Panc1 (cell line): ENCODE results near the gene GRK2. TPM values are rescaled to one million over a fixed set of nuclear protein-coding genes. Genes with fewer than 3 reads are reported as not detected.
A peak's percentile ranks its signal among the peaks of the same experiment; 100 is the strongest.

ENCODE experiments used
- ATAC-seq: fragments of 200-7000 bp; cut with Tn5 transposase; 2 replicates; pipeline ENCODE4 v1.9.1; 2020; ENCODE audit warnings: mild to moderate bottlenecking, moderate library complexity
- BruUV-seq: library from RNA; stranded (reverse); fragments of 400-500 nt; replicated peaks from 2 replicates; lab custom pipeline; 2021; lab: Mats Ljungman, UMichigan
- CTCF ChIA-PET: fragments of 300-600 bp; sonication (Branson Sonifier 250); formaldehyde crosslinking; loops from one replicate; lab custom pipeline; 2022; ENCODE audit warnings: antibody characterized with exemption; lab: Charles Lee
- POLR2A ChIA-PET: fragments of 300-600 bp; sonication (Branson Sonifier 250); formaldehyde crosslinking; loops from one replicate; lab custom pipeline; 2022; ENCODE audit warnings: antibody characterized with exemption; lab: Charles Lee
- DNase-seq: peaks from one replicate; pipeline ENCODE4 v3.0.0-alpha.2; 2010; ENCODE audit warnings: low read depth, low spot score
- H3K27ac ChIP-seq: 2 replicates; pipeline ENCODE4 v1.5.1; 2011; ENCODE audit warnings: mild to moderate bottlenecking, low read length, inconsistent platforms
- H3K27me3 ChIP-seq: fragments of 200-500 bp; sonication (Bioruptor generic); 2 replicates; pipeline ENCODE4 v1.6.0; 2014; ENCODE audit warnings: low read length, inconsistent platforms; ENCODE audit not compliant: control insufficient read depth, insufficient read depth
- H3K36me3 ChIP-seq: fragments of 200-500 bp; sonication (Bioruptor generic); 2 replicates; pipeline ENCODE4 v1.5.1; 2014; ENCODE audit warnings: inconsistent platforms, mild to moderate bottlenecking, low read length, moderate library complexity; ENCODE audit not compliant: control insufficient read depth, insufficient read depth
- H3K4me1 ChIP-seq: 2 replicates; pipeline ENCODE4 v1.5.1; 2011; ENCODE audit warnings: inconsistent platforms, mild to moderate bottlenecking, low read length, moderate library complexity; ENCODE audit not compliant: control insufficient read depth, insufficient read depth
- H3K4me3 ChIP-seq, 2 experiments: 2 replicates each; pipeline ENCODE4 v1.5.1; 2011 to 2012; ENCODE audit warnings: low read depth in 2 of 2, low read length in 2 of 2, mild to moderate bottlenecking in 2 of 2, inconsistent platforms in 1 of 2, moderate library complexity in 1 of 2
- H3K9me3 ChIP-seq: fragments of 200-500 bp; sonication (Bioruptor generic); 2 replicates; pipeline ENCODE4 v1.5.1; 2014; ENCODE audit warnings: low read depth, mild to moderate bottlenecking, inconsistent platforms, low read length, moderate library complexity; ENCODE audit not compliant: control insufficient read depth, insufficient read depth
- POLR2AphosphoS5 ChIP-seq: IDR thresholded peaks from 2 replicates; pipeline ENCODE4 v1.6.1; 2012; ENCODE audit warnings: mild to moderate bottlenecking, low read depth, low read length, moderate library complexity
- SIN3A ChIP-seq: IDR thresholded peaks from 2 replicates; pipeline ENCODE4 v1.6.1; 2012; ENCODE audit warnings: low read depth, mild to moderate bottlenecking, low read length, moderate library complexity, borderline replicate concordance; ENCODE audit not compliant: insufficient read depth
- TCF7L2 ChIP-seq: IDR thresholded peaks from 2 replicates; pipeline ENCODE4 v1.6.1; 2011; ENCODE audit warnings: mild to moderate bottlenecking, low read depth, low read length, inconsistent platforms
- in situ Hi-C: cut with HindIII; loops from 2 replicates; pipeline ENCODE4 v1.10.0; 2016; ENCODE audit warnings: low sequenced_read_pairs, low pct_unique_long_range_greater_than_20kb
- intact Hi-C: fragments of 100-400 bp; cut with micrococcal nuclease; formaldehyde crosslinking; loops from one replicate; pipeline ENCODE4 v1.10.0; 2022; ENCODE audit not compliant: unreplicated experiment
- total RNA-seq: library from RNA; stranded (reverse); gene quantifications from one replicate; pipeline ENCODE4 v1.2.1, GENCODE V29; 2021; ENCODE audit not compliant: unreplicated experiment
- TF ChIP-seq, protein P1 (sequence below): fragments of 450-650 bp; IDR thresholded peaks from 2 replicates; pipeline ENCODE4 v1.5.1; 2017; ENCODE audit warnings: mild to moderate bottlenecking
- TF ChIP-seq, protein P2 (sequence below), 2 experiments: IDR thresholded peaks; 2 replicates each; pipeline ENCODE4 v1.6.1; 2011 to 2012; ENCODE audit warnings: low read depth in 2 of 2, control low read depth in 1 of 2, low read length in 1 of 2, mild to moderate bottlenecking in 1 of 2, moderate library complexity in 1 of 2; ENCODE audit not compliant: insufficient read depth in 1 of 2

GRK2 gene
- total RNA-seq, 1 experiment from 2014 or later: 103 TPM

DNA sequence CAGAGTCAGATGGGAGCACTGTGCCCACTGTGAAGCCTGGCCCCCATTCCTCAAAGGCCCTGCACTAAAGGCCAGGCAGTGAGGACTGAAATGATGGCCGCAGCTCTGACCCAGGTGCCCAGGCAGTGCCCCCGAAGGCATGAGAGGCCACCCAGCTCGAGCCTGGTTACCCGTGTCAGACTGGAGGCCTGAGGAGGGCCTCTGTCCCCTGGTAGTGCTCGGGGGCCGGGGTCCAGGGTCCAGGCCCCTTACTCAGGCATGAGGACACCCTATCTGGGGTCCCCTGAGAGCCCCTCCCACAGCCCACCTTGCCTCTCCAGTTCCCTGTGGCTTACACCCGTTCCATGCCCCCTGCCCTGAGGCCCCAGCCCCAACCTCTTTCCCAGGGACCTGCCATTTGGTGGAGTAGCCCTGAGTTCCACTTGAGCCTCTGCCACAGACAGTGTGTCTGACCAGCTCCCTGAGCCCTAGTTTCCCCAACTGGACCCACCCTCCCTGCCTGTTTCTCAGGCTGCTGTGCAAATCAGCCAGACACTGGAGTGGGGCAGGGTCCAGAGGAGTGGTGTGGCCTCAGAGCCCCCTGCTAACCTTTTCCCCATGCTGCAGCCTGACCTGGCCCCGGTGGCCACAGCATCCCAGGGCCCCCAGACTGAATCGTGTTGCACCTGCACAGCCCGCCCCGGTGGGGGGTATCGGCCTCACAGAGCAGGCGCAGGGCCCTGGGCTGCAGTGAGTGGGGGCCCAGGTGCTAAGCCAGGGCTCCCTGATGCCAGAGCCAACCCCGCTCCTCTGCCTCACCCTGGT lies 12.1 kb downstream of the GRK2 start:
- H3K36me3 ChIP-seq: peaks cover 7% of the 10 kb centered on the region; the same call in 1 of the 2 replicates
- no peaks in the 10 kb centered on the region for H3K27me3 ChIP-seq
- intact Hi-C loops: no loop called here
- ATAC-seq (no peak), DNase-seq (no peak)
- ChIA-PET POLR2A (no interaction called here), CTCF (no interaction called here)
- no peaks in the 10 kb centered on the region for H3K9me3 ChIP-seq
- TF ChIP-seq, protein P1, sequence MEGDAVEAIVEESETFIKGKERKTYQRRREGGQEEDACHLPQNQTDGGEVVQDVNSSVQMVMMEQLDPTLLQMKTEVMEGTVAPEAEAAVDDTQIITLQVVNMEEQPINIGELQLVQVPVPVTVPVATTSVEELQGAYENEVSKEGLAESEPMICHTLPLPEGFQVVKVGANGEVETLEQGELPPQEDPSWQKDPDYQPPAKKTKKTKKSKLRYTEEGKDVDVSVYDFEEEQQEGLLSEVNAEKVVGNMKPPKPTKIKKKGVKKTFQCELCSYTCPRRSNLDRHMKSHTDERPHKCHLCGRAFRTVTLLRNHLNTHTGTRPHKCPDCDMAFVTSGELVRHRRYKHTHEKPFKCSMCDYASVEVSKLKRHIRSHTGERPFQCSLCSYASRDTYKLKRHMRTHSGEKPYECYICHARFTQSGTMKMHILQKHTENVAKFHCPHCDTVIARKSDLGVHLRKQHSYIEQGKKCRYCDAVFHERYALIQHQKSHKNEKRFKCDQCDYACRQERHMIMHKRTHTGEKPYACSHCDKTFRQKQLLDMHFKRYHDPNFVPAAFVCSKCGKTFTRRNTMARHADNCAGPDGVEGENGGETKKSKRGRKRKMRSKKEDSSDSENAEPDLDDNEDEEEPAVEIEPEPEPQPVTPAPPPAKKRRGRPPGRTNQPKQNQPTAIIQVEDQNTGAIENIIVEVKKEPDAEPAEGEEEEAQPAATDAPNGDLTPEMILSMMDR: no peak
- TF ChIP-seq, protein P2, sequence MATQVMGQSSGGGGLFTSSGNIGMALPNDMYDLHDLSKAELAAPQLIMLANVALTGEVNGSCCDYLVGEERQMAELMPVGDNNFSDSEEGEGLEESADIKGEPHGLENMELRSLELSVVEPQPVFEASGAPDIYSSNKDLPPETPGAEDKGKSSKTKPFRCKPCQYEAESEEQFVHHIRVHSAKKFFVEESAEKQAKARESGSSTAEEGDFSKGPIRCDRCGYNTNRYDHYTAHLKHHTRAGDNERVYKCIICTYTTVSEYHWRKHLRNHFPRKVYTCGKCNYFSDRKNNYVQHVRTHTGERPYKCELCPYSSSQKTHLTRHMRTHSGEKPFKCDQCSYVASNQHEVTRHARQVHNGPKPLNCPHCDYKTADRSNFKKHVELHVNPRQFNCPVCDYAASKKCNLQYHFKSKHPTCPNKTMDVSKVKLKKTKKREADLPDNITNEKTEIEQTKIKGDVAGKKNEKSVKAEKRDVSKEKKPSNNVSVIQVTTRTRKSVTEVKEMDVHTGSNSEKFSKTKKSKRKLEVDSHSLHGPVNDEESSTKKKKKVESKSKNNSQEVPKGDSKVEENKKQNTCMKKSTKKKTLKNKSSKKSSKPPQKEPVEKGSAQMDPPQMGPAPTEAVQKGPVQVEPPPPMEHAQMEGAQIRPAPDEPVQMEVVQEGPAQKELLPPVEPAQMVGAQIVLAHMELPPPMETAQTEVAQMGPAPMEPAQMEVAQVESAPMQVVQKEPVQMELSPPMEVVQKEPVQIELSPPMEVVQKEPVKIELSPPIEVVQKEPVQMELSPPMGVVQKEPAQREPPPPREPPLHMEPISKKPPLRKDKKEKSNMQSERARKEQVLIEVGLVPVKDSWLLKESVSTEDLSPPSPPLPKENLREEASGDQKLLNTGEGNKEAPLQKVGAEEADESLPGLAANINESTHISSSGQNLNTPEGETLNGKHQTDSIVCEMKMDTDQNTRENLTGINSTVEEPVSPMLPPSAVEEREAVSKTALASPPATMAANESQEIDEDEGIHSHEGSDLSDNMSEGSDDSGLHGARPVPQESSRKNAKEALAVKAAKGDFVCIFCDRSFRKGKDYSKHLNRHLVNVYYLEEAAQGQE (IDR thresholded peaks at IDR 0.05; ENCODE audit: insufficient read depth in 1 of 2, low read depth in 2 of 2, low read length in 1 of 2): no peak
- TF ChIP-seq POLR2AphosphoS5: no peak
- no peak for TF ChIP-seq SIN3A
- TF ChIP-seq TCF7L2: no peak
- no TSS peak for BruUV-seq
- no peak overlapping the region for H3K4me3 ChIP-seq
- H3K4me1 ChIP-seq: peaks cover 10% of the 10 kb centered on the region
- in situ Hi-C loops: no loop called here
- 0 out of 2 replicates have a peak overlapping the region, but pooled peaks have one; percentile 7 for H3K27ac ChIP-seq

DNA sequence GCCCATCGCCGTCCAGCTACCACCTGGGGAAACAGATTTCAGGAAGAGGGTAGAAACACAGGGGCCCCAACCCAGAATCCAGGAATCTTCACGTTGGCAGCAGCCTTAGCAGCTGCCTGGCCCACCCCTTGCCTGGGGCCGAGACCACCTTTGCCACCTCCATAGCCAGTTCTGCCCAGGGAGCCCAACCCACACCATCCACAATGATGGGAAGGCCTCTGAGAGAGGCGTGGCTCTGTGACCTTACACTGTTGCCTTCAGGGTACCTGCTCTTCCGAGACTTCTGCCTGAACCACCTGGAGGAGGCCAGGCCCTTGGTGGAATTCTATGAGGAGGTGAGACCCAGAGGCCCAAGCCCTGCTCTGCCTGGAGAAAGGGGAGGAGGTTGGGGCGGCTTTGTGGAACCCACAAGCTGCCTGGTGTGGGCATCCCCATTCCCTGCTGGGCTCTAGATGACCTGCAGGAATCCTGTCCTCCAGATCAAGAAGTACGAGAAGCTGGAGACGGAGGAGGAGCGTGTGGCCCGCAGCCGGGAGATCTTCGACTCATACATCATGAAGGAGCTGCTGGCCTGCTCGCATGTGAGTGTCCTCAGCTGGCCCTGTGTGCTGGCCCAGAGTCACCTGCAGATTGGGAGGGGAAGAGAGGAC lies 12.8 kb downstream of the GRK2 start:
- no peak overlapping the region for H3K27ac ChIP-seq
- H3K4me3 ChIP-seq: no peak overlapping the region
- H3K36me3 ChIP-seq: peaks cover 7% of the 10 kb centered on the region; the same call in 1 of the 2 replicates
- ChIA-PET CTCF (interaction anchor here (0.9 kb wide), 1 partner anchor 14 kb away, joined by 3 read pairs; no protein-coding TSS in a partner anchor), POLR2A (no interaction called here)
- TF ChIP-seq, protein P2 (IDR thresholded peaks at IDR 0.05; ENCODE audit: insufficient read depth in 1 of 2, low read depth in 2 of 2, low read length in 1 of 2): no peak
- TF ChIP-seq POLR2AphosphoS5 (no peak), TCF7L2 (no peak), SIN3A (no peak)
- TF ChIP-seq, protein P1: no peak
- in situ Hi-C loops (no loop called here), intact Hi-C loops (no loop called here)
- no TSS peak for BruUV-seq
- DNase-seq: no peak
- no peak for ATAC-seq
- H3K9me3 ChIP-seq: no peaks in the 10 kb centered on the region
- H3K27me3 ChIP-seq: no peaks in the 10 kb centered on the region
- H3K4me1 ChIP-seq: peaks cover 10% of the 10 kb centered on the region
